Neural cell (in vitro differentiated cells): ENCODE data around the gene TNFAIP8L1.

Source experiments
- MXI1 ChIP-seq: fragments of 450-650 bp; conservative IDR thresholded peaks from 2 replicates; pipeline ENCODE4 v1.6.1; 2014; ENCODE audit warnings: antibody characterized with exemption, mild to moderate bottlenecking; ENCODE audit not compliant: poor library complexity, severe bottlenecking
- TF ChIP-seq, protein P1 (sequence below): fragments of 450-650 bp; IDR thresholded peaks from 2 replicates; pipeline ENCODE4 v1.5.1; 2014; ENCODE audit warnings: antibody characterized with exemption, mild to moderate bottlenecking, moderate library complexity; ENCODE audit not compliant: poor library complexity, severe bottlenecking
- TF ChIP-seq, protein P2 (sequence below): IDR thresholded peaks from 2 replicates; pipeline ENCODE4 v1.6.1; 2012; ENCODE audit warnings: borderline replicate concordance

DNA sequence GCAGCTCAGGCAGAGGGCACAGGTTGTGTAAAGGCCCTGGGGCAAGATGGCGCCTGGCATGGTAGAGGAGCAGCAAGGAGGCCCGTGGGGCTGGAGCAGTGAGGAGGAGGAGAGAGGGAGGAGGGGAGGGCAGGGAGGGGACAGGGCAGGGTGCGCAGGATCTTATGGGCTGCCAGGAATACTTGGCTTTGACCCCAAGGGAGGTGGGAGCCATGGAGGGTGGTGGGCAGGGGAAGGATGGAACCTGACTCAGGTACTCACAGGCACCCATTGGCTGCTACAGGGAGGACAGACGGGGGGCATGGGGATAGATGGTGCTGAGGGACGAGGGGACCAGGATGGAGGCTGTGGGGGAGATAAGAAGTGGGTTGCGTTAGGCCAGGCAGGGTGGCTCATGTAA, 3.3 kb downstream of the TNFAIP8L1 start:
- TF ChIP-seq, protein P1, sequence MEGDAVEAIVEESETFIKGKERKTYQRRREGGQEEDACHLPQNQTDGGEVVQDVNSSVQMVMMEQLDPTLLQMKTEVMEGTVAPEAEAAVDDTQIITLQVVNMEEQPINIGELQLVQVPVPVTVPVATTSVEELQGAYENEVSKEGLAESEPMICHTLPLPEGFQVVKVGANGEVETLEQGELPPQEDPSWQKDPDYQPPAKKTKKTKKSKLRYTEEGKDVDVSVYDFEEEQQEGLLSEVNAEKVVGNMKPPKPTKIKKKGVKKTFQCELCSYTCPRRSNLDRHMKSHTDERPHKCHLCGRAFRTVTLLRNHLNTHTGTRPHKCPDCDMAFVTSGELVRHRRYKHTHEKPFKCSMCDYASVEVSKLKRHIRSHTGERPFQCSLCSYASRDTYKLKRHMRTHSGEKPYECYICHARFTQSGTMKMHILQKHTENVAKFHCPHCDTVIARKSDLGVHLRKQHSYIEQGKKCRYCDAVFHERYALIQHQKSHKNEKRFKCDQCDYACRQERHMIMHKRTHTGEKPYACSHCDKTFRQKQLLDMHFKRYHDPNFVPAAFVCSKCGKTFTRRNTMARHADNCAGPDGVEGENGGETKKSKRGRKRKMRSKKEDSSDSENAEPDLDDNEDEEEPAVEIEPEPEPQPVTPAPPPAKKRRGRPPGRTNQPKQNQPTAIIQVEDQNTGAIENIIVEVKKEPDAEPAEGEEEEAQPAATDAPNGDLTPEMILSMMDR: no peak
- TF ChIP-seq, protein P2, sequence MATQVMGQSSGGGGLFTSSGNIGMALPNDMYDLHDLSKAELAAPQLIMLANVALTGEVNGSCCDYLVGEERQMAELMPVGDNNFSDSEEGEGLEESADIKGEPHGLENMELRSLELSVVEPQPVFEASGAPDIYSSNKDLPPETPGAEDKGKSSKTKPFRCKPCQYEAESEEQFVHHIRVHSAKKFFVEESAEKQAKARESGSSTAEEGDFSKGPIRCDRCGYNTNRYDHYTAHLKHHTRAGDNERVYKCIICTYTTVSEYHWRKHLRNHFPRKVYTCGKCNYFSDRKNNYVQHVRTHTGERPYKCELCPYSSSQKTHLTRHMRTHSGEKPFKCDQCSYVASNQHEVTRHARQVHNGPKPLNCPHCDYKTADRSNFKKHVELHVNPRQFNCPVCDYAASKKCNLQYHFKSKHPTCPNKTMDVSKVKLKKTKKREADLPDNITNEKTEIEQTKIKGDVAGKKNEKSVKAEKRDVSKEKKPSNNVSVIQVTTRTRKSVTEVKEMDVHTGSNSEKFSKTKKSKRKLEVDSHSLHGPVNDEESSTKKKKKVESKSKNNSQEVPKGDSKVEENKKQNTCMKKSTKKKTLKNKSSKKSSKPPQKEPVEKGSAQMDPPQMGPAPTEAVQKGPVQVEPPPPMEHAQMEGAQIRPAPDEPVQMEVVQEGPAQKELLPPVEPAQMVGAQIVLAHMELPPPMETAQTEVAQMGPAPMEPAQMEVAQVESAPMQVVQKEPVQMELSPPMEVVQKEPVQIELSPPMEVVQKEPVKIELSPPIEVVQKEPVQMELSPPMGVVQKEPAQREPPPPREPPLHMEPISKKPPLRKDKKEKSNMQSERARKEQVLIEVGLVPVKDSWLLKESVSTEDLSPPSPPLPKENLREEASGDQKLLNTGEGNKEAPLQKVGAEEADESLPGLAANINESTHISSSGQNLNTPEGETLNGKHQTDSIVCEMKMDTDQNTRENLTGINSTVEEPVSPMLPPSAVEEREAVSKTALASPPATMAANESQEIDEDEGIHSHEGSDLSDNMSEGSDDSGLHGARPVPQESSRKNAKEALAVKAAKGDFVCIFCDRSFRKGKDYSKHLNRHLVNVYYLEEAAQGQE: no peak
- TF ChIP-seq MXI1: no peak
